HG03378 (cell line): ENCODE results near the gene GALNT18.

ENCODE experiments used
- ATAC-seq: cut with Tn5 transposase; IDR thresholded peaks from one replicate; pipeline ENCODE4 v1.9.1; 2021; ENCODE audit warnings: mild to moderate bottlenecking, moderate library complexity; ENCODE audit not compliant: unreplicated experiment

Gene GALNT18

GRCh38 chr11:11588891-11589290 is 32.9 kb downstream of the GALNT18 start:
- no peak for ATAC-seq

- ATAC-seq: no peak
Measured at GRCh38 chr11:11588243-11588642, 33.6 kb downstream of the GALNT18 start.

GRCh38 chr11:11587122-11587521 is 34.7 kb downstream of the GALNT18 start:
- no peak for ATAC-seq

DNA sequence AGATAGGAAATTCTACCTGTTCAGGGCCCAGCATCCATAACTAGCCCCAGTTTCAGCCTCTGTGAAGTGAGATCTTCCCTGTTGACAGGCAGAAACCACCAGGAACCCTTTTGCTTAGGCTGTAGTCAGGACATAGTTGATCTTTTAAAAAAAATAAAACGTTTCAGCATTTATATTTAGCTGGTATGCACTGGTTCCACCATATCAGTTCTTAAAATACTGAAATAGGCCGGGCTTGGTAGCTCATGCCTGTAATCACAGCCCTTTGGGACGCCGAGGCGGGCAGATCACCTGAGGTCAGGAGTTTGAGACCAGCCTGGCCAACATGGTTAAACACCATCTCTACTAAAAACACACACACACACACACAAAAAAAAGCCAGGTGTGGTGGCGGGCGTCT is 35.3 kb downstream of the GALNT18 start:
- no peak for ATAC-seq

DNA sequence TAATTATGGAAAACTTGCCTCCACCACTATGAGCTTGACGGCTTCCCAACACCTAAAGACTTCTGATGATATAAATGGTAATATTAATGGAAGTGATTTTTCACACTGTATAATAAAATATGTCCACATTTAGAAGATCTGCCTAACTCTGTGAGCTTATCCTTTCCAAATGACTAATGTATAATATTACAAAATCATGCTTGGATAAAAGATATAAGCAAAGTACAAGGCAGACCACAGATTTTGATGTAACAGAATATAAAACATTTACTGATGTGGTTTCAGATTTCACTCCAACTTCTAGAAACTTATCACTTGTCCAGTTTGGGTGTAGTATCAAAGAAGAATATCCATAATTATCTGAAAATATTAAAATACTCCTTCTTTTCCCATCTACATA is 36.9 kb downstream of the GALNT18 start:
- no peak for ATAC-seq

GRCh38 chr11:11584530-11584810 is 37.3 kb downstream of the GALNT18 start:
- ATAC-seq: no peak

DNA sequence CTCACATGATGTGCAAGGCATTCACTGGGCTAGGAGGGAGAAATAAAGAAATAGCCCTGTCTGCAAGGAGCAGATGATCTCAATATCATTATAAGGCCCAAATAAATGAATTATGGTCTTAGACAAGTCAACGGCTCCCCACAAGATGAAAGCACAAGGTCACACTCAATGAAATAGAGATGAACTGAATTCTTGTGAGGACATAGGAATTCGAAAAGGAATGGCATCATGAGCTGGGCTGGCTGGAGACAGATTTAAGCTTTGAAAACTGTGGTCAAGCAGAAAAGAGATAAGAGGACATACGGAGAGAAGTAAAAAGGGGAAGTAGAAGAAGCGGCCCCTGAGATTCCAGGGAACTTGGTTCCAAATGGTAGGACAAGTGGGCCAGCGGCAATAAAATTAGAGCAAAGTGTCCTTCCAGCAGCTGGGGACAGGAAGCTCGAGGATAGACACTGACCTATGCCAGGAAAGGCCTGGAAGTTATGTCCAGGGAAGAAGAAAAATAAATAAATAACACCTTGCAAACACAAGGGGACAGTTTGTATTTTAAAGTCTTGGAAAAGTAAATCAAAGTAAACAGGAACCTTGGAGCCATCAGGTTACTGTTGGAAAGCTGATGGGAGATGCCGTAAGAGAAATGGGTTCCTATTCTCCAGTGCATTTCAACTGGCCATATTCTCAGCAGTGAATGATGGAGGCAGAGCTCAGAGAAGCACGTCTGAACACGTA is 37.8 kb downstream of the GALNT18 start:
- no peak for ATAC-seq

DNA sequence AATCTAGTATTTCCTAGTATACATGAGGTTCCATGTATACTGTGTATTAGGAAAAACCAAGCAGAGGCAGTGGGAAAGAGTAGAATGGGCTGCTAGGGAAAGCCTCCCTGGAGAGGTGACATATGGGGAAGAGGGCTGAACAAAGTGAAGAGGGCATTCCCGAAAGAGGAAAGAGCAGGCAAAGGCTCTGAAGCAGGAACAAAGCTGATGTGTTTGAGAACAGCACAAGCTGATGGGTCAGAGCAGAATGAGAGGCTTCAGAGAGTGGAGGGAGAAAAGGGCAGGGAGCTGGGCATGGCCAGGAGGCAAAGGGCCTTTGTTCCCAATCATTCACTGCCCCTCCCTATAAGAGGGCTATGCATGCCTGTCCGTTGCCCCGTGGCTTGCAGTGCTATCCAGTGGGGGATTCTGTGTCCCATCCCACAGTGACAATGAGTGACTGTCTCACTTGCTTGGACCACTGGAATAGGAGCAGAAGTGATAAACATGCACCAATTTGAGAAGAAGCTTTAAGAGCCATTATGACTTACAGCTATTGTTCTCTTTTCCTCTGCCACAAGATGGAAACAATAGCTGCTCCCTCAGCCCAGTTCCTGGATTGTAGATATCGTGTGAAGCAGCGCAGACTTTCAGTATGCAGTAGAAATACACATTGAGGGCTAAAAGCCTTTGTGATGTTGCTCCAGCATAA is 39.6 kb downstream of the GALNT18 start:
- ATAC-seq: no peak

DNA sequence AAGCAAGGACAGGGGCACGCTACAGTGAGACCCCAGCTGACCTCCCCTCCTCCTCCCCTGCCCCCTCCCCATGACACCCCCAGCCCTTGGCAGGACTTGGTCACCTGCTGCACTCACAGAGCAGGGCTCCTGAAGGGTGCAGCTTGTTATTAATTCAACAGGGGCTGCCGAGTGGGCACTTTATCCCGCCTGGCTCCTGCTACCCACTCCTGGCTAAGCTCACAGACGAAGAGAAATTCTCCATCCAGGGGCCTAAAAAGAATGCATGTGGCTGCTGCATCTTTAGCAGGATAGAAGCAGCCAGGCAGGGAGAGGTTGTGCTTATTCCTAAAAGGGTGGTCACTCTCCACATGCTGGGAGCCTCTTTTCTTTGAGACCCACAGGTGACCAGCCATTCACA is 40.3 kb downstream of the GALNT18 start:
- no peak for ATAC-seq

DNA sequence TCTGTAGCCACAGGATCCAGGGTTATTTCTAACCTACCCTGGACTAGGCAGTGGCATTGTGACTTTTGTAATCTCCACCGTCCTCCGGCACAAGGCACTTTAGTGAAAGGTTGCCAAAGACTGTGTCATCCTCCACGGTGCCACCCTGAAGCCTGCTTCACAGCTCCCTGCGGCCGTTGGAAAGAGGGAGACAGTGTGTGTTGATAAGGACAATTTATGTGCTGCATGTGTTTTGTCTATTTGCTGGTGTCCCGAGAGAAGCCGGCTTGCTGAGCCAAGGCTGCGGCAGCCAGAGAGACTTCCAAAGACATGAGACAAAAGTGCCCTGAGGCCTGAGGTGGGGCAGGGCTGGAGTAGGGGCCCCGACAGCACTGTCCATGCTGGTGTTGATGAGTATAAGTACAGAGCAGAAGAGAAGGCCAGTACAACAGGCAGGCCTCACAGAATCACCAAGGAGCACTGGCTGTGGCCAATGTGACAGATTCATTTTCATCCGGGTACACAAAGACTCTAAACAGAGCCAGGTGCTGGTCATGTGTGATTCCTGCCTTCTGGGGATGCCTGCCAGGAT is 40.9 kb downstream of the GALNT18 start:
- no peak for ATAC-seq

- no peak for ATAC-seq
Measured at GRCh38 chr11:11580012-11580411, 41.8 kb downstream of the GALNT18 start.

DNA sequence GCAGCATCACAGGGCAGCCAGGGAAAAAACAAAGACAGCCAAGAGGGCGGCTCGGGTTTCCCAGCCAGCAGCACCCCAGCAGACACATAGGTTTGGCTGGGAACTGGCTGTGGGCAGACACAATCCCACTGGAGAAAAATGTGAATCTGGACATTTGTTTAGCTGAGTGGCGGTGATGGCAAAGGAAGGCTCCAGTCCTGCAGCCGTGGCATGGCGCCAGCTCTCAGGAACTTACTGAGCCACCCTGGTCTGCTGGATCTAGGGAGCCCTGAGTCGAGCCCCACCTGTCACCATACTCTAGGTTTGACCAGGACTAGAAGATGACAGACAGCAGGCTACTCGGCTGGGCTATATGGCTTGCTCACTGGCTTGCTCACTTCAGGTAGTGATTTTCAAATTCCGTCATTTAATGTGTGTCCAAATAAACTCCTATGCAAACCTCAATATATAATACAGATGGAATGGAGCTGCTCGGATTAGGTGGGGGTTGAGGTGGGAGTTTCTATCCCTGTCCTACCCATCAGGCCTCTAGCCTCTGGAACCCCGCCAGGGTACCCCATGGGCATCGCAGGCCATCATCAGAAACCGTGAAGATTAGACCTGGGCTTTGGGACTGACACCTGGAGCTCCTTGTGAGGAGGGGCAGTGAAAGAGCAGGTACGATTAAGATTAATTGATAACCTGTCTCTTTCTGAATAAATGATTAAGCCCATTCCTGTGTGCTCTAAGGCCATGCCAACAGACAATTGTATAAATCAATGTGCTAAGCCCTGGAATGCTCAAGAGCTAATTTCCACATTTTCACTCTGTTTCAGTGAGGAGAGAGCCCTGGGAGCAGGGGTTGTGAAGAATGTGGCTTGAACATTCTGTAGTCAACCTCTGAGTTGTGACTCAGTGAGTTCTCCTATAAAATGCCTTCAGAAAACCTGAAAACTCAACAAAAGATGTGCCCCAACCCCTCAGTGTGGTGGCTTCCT is 42.5 kb downstream of the GALNT18 start:
- no peak for ATAC-seq

GRCh38 chr11:11577932-11578911 is 43.6 kb downstream of the GALNT18 start:
- no peak for ATAC-seq

- no peak for ATAC-seq
Measured at GRCh38 chr11:11577251-11577855, 44.5 kb downstream of the GALNT18 start.

- ATAC-seq: no peak
Measured at GRCh38 chr11:11574373-11575287, 47.2 kb downstream of the GALNT18 start.

- no peak for ATAC-seq
Measured at GRCh38 chr11:11572386-11572785, 49.4 kb downstream of the GALNT18 start.

GRCh38 chr11:11571893-11572292 is 49.9 kb downstream of the GALNT18 start:
- ATAC-seq: no peak

DNA sequence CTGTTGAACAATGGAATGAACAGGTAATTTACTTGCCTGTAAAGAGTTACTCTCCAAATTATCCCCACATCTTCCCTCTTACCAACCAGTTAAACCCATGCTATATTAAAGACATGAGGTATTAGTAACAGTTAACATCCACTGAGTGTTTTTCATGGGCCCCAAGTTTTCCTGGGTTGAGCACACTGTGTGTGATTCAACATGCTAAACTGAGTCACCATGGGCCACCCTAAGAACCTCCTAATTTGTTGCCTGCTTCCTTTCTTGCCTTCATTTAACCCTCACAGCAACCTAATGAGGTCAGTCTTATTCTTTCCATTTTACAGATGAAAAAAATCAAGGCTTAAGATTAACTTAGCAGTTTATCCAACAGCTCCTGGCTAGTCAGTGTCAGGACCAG is 51.0 kb downstream of the GALNT18 start:
- no peak for ATAC-seq
